GM12878 (cell line): Measurements from ENCODE around the gene MARCHF11. TPM values are rescaled to one million over a fixed set of nuclear protein-coding genes. Genes with fewer than 3 reads are reported as not detected.

Experiments used
- ATAC-seq: fragments of 200-7000 bp; cut with Tn5 transposase; 3 replicates; pipeline ENCODE4 v1.9.1; 2020; ENCODE audit warnings: mild to moderate bottlenecking, moderate library complexity
- BruUV-seq: library from RNA; stranded (reverse); fragments of 400-500 nt; replicated peaks from 2 replicates; lab custom pipeline; 2021; lab: Mats Ljungman, UMichigan
- CTCF ChIA-PET: fragments of 300-600 bp; sonication (Branson Sonifier 250); formaldehyde crosslinking; extraction: SDS; loops from one replicate; lab custom pipeline; 2021; ENCODE audit warnings: inconsistent platforms; lab: Yijun Ruan, JAX
- POLR2A ChIA-PET: fragments of 350-600 bp; formaldehyde crosslinking; extraction: SDS; loops from one replicate; lab custom pipeline; 2021; ENCODE audit warnings: inconsistent platforms; lab: Charles Lee
- RAD21 ChIA-PET: fragments of 300-600 bp; sonication (Branson Sonifier 250); formaldehyde crosslinking; loops from one replicate; lab custom pipeline; 2023; ENCODE audit warnings: antibody characterized with exemption; ENCODE audit not compliant: unreplicated experiment; lab: Charles Lee
- SMC1A ChIA-PET: fragments of 300-600 bp; sonication (Branson Sonifier 250); formaldehyde crosslinking; loops from one replicate; lab custom pipeline; 2023; ENCODE audit not compliant: unreplicated experiment, uncharacterized antibody; lab: Charles Lee
- DNase-seq: peaks from one replicate; pipeline ENCODE4 v3.0.0-alpha.2; 2011; ENCODE audit warnings: low read depth, low spot score
- FAIRE-seq: peaks from 3 replicates; lab custom pipeline; 2011; peaks lifted over from hg19 to GRCh38; lab: Jason Lieb, UNC
- H2AFZ ChIP-seq: 2 replicates; pipeline ENCODE4 v1.6.0; 2011; ENCODE audit warnings: low read depth, low read length, control low read depth; ENCODE audit not compliant: control insufficient read depth
- H3K27ac ChIP-seq: 2 replicates; pipeline ENCODE4 v1.5.1; 2011; ENCODE audit warnings: control low read depth; ENCODE audit not compliant: control insufficient read depth, insufficient read depth
- H3K27me3 ChIP-seq, 2 experiments: replicated peaks in 1 of 2; 2 replicates each; pipeline versions ENCODE4 v1.6.0 to v1.6.1; 2011; ENCODE audit warnings: low read length in 1 of 2; ENCODE audit not compliant: control insufficient read depth in 2 of 2, insufficient read depth in 2 of 2
- H3K36me3 ChIP-seq, 2 experiments: 2 replicates each; pipeline ENCODE4 v1.5.1; 2011; ENCODE audit warnings: low read length in 1 of 2; ENCODE audit not compliant: control insufficient read depth in 2 of 2, insufficient read depth in 2 of 2
- H3K4me1 ChIP-seq: 2 replicates; pipeline ENCODE4 v1.6.1; 2011; ENCODE audit warnings: mild to moderate bottlenecking, low read length, moderate library complexity, mixed read lengths; ENCODE audit not compliant: control insufficient read depth, insufficient read depth
- H3K4me2 ChIP-seq: 2 replicates; pipeline ENCODE4 v1.6.0; 2011; ENCODE audit warnings: control low read depth; ENCODE audit not compliant: control insufficient read depth, insufficient read depth
- H3K4me3 ChIP-seq: fragments of 200-600 bp; sonication (generic); 2 replicates; pipeline ENCODE4 v1.5.1; 2016
- H3K79me2 ChIP-seq: 2 replicates; pipeline ENCODE4 v1.6.0; 2011; ENCODE audit warnings: low read length; ENCODE audit not compliant: control insufficient read depth, insufficient read depth
- H3K9ac ChIP-seq: 2 replicates; pipeline ENCODE4 v1.8.0; 2011; ENCODE audit warnings: low read length, control low read depth, mixed read lengths; ENCODE audit not compliant: control insufficient read depth, insufficient read depth
- H3K9me3 ChIP-seq: replicated peaks from 3 replicates; pipeline ENCODE4 v1.5.1; 2011; ENCODE audit warnings: mild to moderate bottlenecking, low read length; ENCODE audit not compliant: control insufficient read depth, insufficient read depth
- H4K20me1 ChIP-seq: 2 replicates; pipeline ENCODE4 v1.6.0; 2011; ENCODE audit not compliant: control insufficient read depth, insufficient read depth
- ATF7 ChIP-seq: fragments of 450-650 bp; IDR thresholded peaks from 2 replicates; pipeline ENCODE4 v1.6.1; 2016; ENCODE audit warnings: low read depth, mild to moderate bottlenecking
- ELK1 ChIP-seq: IDR thresholded peaks from 2 replicates; pipeline ENCODE4 v1.6.1; 2012; ENCODE audit warnings: low read depth, low read length, improper control_type of control experiment
- EZH2 ChIP-seq: IDR thresholded peaks from 2 replicates; pipeline ENCODE4 v1.6.1; 2012; ENCODE audit warnings: low read depth, mild to moderate bottlenecking, control low read depth, inconsistent platforms, low read length, borderline replicate concordance; ENCODE audit not compliant: control insufficient read depth
- KAT2A ChIP-seq: conservative IDR thresholded peaks from 2 replicates; pipeline ENCODE4 v1.6.1; 2011; ENCODE audit warnings: low read depth, low read length; ENCODE audit not compliant: control insufficient read depth
- NFIC ChIP-seq: IDR thresholded peaks from 2 replicates; pipeline ENCODE4 v1.6.1; 2012; ENCODE audit warnings: low read depth, mild to moderate bottlenecking, inconsistent platforms, low read length, moderate library complexity
- NFYB ChIP-seq: IDR thresholded peaks from 2 replicates; pipeline ENCODE4 v1.6.1; 2011; ENCODE audit warnings: low read depth, mild to moderate bottlenecking, low read length, improper control_type of control experiment, moderate library complexity; ENCODE audit not compliant: insufficient read depth
- TCF12 ChIP-seq: IDR thresholded peaks from 2 replicates; pipeline ENCODE4 v1.6.1; 2011; ENCODE audit warnings: low read depth, mild to moderate bottlenecking, low read length
- TCF7 ChIP-seq: IDR thresholded peaks from 2 replicates; pipeline ENCODE4 v1.6.1; 2014; ENCODE audit warnings: antibody characterized with exemption, borderline replicate concordance
- WRNIP1 ChIP-seq: IDR thresholded peaks from 2 replicates; pipeline ENCODE4 v1.6.1; 2011; ENCODE audit warnings: low read depth, low read length, improper control_type of control experiment, borderline replicate concordance
- YY1 ChIP-seq: IDR thresholded peaks from 2 replicates; pipeline ENCODE4 v1.6.1; 2011; ENCODE audit warnings: low read depth, mild to moderate bottlenecking, low read length
- ZNF622 ChIP-seq: fragments of 450-650 bp; IDR thresholded peaks from 2 replicates; pipeline ENCODE4 v1.6.1; 2017; ENCODE audit warnings: mild to moderate bottlenecking, inconsistent platforms
- WGBS: methylation state at CpG from one replicate; pipeline ENCODE4 v1.1.6; 2016; ENCODE audit warnings: low lambda C conversion rate; ENCODE audit not compliant: insufficient replicate concordance, insufficient coverage; ENCODE audit errors: missing lambda C conversion rate; 5-methylcytosine and 5-hydroxymethylcytosine counted together
- in situ Hi-C: fragments of 300-500 bp; cut with MboI; formaldehyde crosslinking; loops from 9 replicates; pipeline ENCODE4 v1.14.3; 2018; ENCODE audit warnings: mixed read lengths
- intact Hi-C: fragments of 100-400 bp; cut with micrococcal nuclease; formaldehyde crosslinking; loops from one replicate; pipeline ENCODE4 v1.14.2; 2022; ENCODE audit not compliant: unreplicated experiment
- polyA plus RNA-seq, 11 experiments: library from polyadenylated mRNA; depleted of rRNA in 4 of 11; unstranded in 6 of 11; stranded (reverse) in 5 of 11; fragments of >200 nt; fragmentation: Nextera tagmentation in 4 of 11; fragmentation: Illumina TruSeq in 1 of 11; extraction: Ambion mirVana in 4 of 11; extraction: Trizol in 1 of 11; gene quantifications; 1 replicate in 1 of 11; 2 replicates in 10 of 11; pipeline versions ENCODE4 v1.2.1 to v1.2.3, GENCODE V29; 2011 to 2016; ENCODE audit warnings: inconsistent platforms in 2 of 11, missing spikeins in 2 of 11, low read depth in 1 of 11
- total RNA-seq, 4 experiments: library from RNA; depleted of rRNA in 3 of 4; stranded (reverse); fragments of >200 nt in 3 of 4; fragmentation: Illumina TruSeq in 1 of 4; extraction: Trizol in 1 of 4; gene quantifications; 2 replicates each; pipeline versions ENCODE4 v1.2.1 to v1.2.3, GENCODE V29; 2013 to 2021

MARCHF11 gene
- total and polyA plus RNA-seq, 10 of the 15 experiments (the other 5 are each of a cell fraction or from before 2014, with no cell fraction given), result 0.26 TPM; not detected in 9

GRCh38 chr5:16095612-16096011, 84.0 kb downstream of the MARCHF11 start:
- Histone ChIP-seq H3K9me3 (no peaks in the 10 kb centered on the region), H3K4me1 (no peaks in the 10 kb centered on the region), H3K4me3 (no peak overlapping the region), H3K4me2 (no peak overlapping the region), H3K27ac (no peak overlapping the region), H2AFZ (no peak overlapping the region), H3K27me3 (no peaks in the 10 kb centered on the region), H3K79me2 (no peaks in the 10 kb centered on the region), H3K36me3 (no peaks in the 10 kb centered on the region), H4K20me1 (no peaks in the 10 kb centered on the region), H3K9ac (no peak overlapping the region)
- in situ Hi-C loops, result no loop called here
- ChIA-PET CTCF (interaction anchor here (0.8 kb wide), 1 partner anchor 13 kb away, joined by 3 read pairs; no protein-coding TSS in a partner anchor), RAD21 (no interaction called here), POLR2A (no interaction called here), SMC1A (interaction anchor here (1.5 kb wide), 1 partner anchor 11 kb away, joined by 3 read pairs; no protein-coding TSS in a partner anchor)
- BruUV-seq, result no TSS peak
- FAIRE-seq, result no peak
- WGBS, result 0% methylated on average over 5 of the region's 5 CpGs
- DNase-seq, result no peak
- TF ChIP-seq EZH2 (no peak), WRNIP1 (no peak), ATF7 (no peak), NFIC (no peak), YY1 (no peak), ZNF622 (no peak), ELK1 (no peak), KAT2A (no peak), TCF7 (no peak), NFYB (no peak), TCF12 (no peak)
- no peak for ATAC-seq
- intact Hi-C loops, result no loop called here
